ENCODE measurements around the gene TTL.

TTL gene

DNA sequence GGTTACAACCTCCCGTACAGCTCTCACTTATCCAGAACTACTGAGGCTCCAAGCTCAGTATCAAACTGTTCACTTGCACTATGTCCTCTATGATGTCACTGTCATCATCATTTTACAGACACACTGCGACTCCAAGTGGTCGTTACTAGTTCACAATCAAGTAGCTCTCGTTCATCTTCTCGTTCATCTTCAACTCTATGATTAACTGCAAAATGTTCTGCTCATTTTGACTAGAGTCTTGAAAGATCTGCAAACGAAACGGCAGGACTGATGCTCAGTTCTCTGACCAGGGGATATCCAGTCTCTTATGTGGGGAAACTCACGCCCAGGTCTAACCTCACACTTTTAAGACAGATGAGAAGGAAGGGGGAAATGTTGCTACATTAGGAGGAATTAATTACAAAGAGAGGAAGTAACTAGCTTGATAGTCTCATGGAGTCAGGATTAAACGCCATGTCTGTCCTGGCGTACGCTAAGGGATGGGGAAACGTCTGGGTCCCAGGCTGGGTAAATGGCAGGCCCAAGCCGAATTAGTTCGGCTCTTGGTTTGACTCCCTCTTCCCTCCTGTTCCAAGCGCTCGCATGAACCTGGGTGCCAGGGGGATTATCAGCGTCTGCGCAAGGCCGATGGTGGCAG lies 101.7 kb downstream of the TTL start:
- peak; percentile 60 for DNase-seq (ENCODE audit: low spot score)

- DNase-seq (ENCODE audit: low spot score): peak; percentile 96
Observed at GRCh38 chr2:112584134-112584890, 102.4 kb downstream of the TTL start, which contains the start of gene CHCHD5. TSS of gene CHCHD5 (plus strand) at chr2:112584609. CDS start at chr2:112584648, 39 bp downstream.

GRCh38 chr2:112584891-112585250 lies 102.9 kb downstream of the TTL start:
- DNase-seq (ENCODE audit: low spot score): no peak

- DNase-seq (ENCODE audit: low spot score): no peak
Observed at GRCh38 chr2:112585400-112585799, 103.4 kb downstream of the TTL start.

DNA sequence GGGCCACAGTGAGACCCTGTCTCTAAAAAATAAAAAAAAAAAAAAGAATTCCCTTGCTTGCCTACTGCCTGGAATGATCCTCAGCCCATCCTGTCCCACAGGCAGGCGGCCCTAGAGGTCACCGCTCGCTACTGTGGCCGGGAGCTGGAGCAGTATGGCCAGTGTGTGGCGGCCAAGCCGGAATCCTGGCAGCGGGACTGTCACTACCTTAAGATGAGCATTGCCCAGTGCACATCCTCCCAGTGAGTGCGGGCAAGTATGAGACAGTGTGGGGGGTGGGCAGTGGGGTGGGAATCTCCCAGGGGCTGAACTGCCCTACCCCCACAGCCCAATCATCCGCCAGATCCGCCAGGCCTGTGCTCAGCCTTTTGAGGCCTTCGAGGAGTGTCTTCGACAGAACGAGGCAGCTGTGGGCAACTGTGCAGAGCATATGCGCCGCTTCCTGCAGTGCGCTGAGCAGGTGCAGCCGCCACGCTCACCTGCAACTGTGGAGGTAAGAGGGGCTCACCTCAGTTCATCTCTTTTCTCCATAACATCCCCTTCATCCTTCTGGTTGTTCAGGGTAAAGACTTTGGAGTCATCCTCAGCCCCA lies 104.0 kb downstream of the TTL start:
- DNase-seq (ENCODE audit: low spot score): no peak

DNA sequence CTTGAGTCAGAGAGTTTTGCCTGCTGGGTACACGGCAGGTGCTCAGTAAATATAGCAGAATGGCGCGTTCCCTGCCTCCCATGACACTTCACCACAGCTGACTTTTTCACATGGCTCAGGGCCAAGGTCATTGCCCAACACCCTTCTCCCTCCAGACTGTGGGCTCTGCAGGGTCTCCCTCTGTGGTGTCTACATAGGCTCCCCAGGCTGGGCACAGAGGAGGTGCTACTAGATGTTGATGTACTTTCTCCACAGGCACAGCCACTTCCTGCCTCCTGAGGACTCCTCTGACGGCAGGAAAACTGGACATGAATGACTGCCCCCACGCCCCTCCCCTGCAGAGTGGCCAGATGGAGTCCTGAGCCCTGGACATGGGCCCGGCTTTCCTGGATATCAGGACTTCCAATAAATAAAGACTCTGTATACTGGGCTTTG lies 106.7 kb downstream of the TTL start:
- no peak for DNase-seq (ENCODE audit: low spot score)

Small RNAs within 50 kb of the gene (small RNA-seq; reads per million reads assigned to genes)
- gene RF00019: 0 reads per million in 2 experiments
